Left lung (tissue), 10 donors: ENCODE results near the gene PABPC1L. TPM values are rescaled to one million over a fixed set of nuclear protein-coding genes. Genes with fewer than 3 reads are reported as not detected.

ENCODE experiments used
- ATAC-seq: fragments of 200-7000 bp; cut with Tn5 transposase; one replicate; pipeline ENCODE4 v1.9.1; 2020; ENCODE audit warnings: moderate library complexity
- DNase-seq, 4 donors: peaks; one replicate each; pipeline ENCODE4 v3.0.0-alpha.2; 2013 to 2020
- H3K27ac ChIP-seq, 2 donors: fragments of 200-600 bp; sonication (generic) in 1 of 2; one replicate each; pipeline versions ENCODE4 v1.5.0 to v1.8.0; 2020 to 2021
- H3K27me3 ChIP-seq, 2 donors: fragments of 200-600 bp; sonication (generic) in 1 of 2; one replicate each; pipeline versions ENCODE4 v1.5.0 to v1.8.0; 2020 to 2021
- H3K36me3 ChIP-seq, 2 donors: fragments of 200-600 bp; sonication (generic) in 1 of 2; one replicate each; pipeline versions ENCODE4 v1.5.0 to v1.8.0; 2020 to 2021
- H3K4me1 ChIP-seq, 2 donors: fragments of 200-600 bp; one replicate each; pipeline ENCODE4 v1.8.0; 2021
- H3K4me3 ChIP-seq, 2 donors: fragments of 200-600 bp; sonication (generic) in 1 of 2; one replicate each; pipeline versions ENCODE4 v1.5.0 to v1.8.0; 2020 to 2021; ENCODE audit warnings: mild to moderate bottlenecking in 1 of 2
- H3K9me3 ChIP-seq, 2 donors: fragments of 200-600 bp; sonication (generic) in 1 of 2; one replicate each; pipeline versions ENCODE4 v1.5.0 to v1.8.0; 2020 to 2021
- CTCF ChIP-seq, 2 donors: fragments of 200-600 bp; sonication (generic) in 1 of 2; IDR thresholded peaks; one replicate each; pipeline versions ENCODE4 v1.5.0 to v1.8.0; 2021; ENCODE audit warnings: antibody characterized with exemption in 2 of 2
- intact Hi-C, 2 donors: fragments of 100-400 bp; cut with DNase I; formaldehyde crosslinking; loops; one replicate each; pipeline versions ENCODE4 v1.11.2 to v1.14.2; 2022
- polyA plus RNA-seq, 6 donors: library from polyadenylated mRNA; unstranded; fragments of 120-200 nt; gene quantifications; one replicate each; pipeline ENCODE4 v1.2.1, GENCODE V29; 2013; ENCODE audit not compliant: insufficient read length in 6 of 6
- total RNA-seq, 2 donors: library from RNA; stranded (reverse); fragmentation: NEBNext Ultra II Directional; extraction: Animal tissue kit (Norgen Biotek cat#: 25700); gene quantifications; one replicate each; pipeline ENCODE4 v1.2.1, GENCODE V29; 2021
- donor health status: DM: no; HTN: yes; CAD: no.
- donor health status: DM: no; HTN: no; CAD: no.

Gene PABPC1L
- total and polyA plus RNA-seq, 8 donors = 41.2 to 116 (median 88.5) TPM

GRCh38 chr20:44963325-44964215 is 53.7 kb downstream of the PABPC1L start:
- DNase-seq = no peak
- Histone ChIP-seq H3K36me3 (no peaks in the 10 kb centered on the region), H3K27me3 (no peaks in the 10 kb centered on the region), H3K4me1 (peaks cover 17 to 44% of the 10 kb centered on the region in 2 donors), H3K4me3 (no peak overlapping the region), H3K27ac (no peak overlapping the region), H3K9me3 (no peaks in the 10 kb centered on the region)
- no peak for ATAC-seq
- intact Hi-C loops = no loop called here
- no peak for TF ChIP-seq CTCF (IDR thresholded peaks at IDR 0.05)

GRCh38 chr20:44965651-44966029 is 55.8 kb downstream of the PABPC1L start:
- no peak for ATAC-seq
- intact Hi-C loops = no loop called here
- TF ChIP-seq CTCF (IDR thresholded peaks at IDR 0.05) = no peak
- H3K27ac ChIP-seq = peak overlapping the region; percentile 82 to 93
- no peaks in the 10 kb centered on the region for H3K27me3 ChIP-seq
- DNase-seq = no peak
- H3K4me1 ChIP-seq = peaks cover 16 to 49% of the 10 kb centered on the region in 2 donors
- H3K4me3 ChIP-seq = peak overlapping the region; percentile 81 to 98
- no peaks in the 10 kb centered on the region for H3K36me3 ChIP-seq
- no peaks in the 10 kb centered on the region for H3K9me3 ChIP-seq

- Histone ChIP-seq H3K36me3 (no peaks in the 10 kb centered on the region), H3K4me1 (peaks cover 16 to 49% of the 10 kb centered on the region in 2 donors), H3K27me3 (no peaks in the 10 kb centered on the region), H3K4me3 (peak within 1 kb of the TSS; percentile 81 to 98), H3K27ac (peak within 1 kb of the TSS; percentile 82 to 93), H3K9me3 (no peaks in the 10 kb centered on the region)
- DNase-seq (peak; percentile 88 to 98 (median 96)), ATAC-seq (peak; percentile 98)
- TF ChIP-seq CTCF (IDR thresholded peaks at IDR 0.05) = peak; percentile 51 to 64
- intact Hi-C loops = no loop called here
Observed at GRCh38 chr20:44966030-44966961, 56.4 kb downstream of the PABPC1L start, which contains the start of gene STK4. Gene STK4 (plus strand): TSS chr20:44966512. CDS start chr20:44966569, 57 bp downstream.

- peak; percentile 22 for ATAC-seq
- Histone ChIP-seq H3K27ac (peak overlapping the region; percentile 64 to 93), H3K4me3 (peak overlapping the region; percentile 81 to 98), H3K9me3 (no peaks in the 10 kb centered on the region), H3K27me3 (no peaks in the 10 kb centered on the region), H3K36me3 (peaks cover 0 to 4% of the 10 kb centered on the region in 2 donors), H3K4me1 (peaks cover 16 to 52% of the 10 kb centered on the region in 2 donors)
- intact Hi-C loops = no loop called here
- no peak for DNase-seq
- TF ChIP-seq CTCF (IDR thresholded peaks at IDR 0.05) = no peak
Observed at GRCh38 chr20:44967207-44967807, 57.4 kb downstream of the PABPC1L start.
